Stomach smooth muscle (tissue), 2 donors: ENCODE measurements around the gene LIN52.

Experiments
- H3K27ac ChIP-seq: one replicate; pipeline ENCODE4 v1.7.0; 2013; ENCODE audit warnings: mild to moderate bottlenecking, low read length, inconsistent platforms
- H3K27me3 ChIP-seq, 2 donors: one replicate each; pipeline ENCODE4 v1.7.0; 2013; ENCODE audit warnings: low read length in 2 of 2; ENCODE audit not compliant: insufficient read depth in 2 of 2, control insufficient read depth in 1 of 2
- H3K36me3 ChIP-seq, 2 donors: one replicate each; pipeline ENCODE4 v1.7.0; 2013; ENCODE audit warnings: low read length in 2 of 2; ENCODE audit not compliant: control insufficient read depth in 2 of 2, insufficient read depth in 2 of 2
- H3K4me1 ChIP-seq: one replicate; pipeline ENCODE4 v1.7.0; 2013; ENCODE audit warnings: low read length; ENCODE audit not compliant: control insufficient read depth, insufficient read depth
- H3K4me3 ChIP-seq, 2 donors: one replicate each; pipeline ENCODE4 v1.7.0; 2013; ENCODE audit warnings: low read length in 2 of 2
- H3K9ac ChIP-seq, 2 donors: one replicate each; pipeline ENCODE4 v1.7.0; 2013; ENCODE audit warnings: low read length in 2 of 2, mild to moderate bottlenecking in 1 of 2
- H3K9me3 ChIP-seq, 2 donors: one replicate each; pipeline ENCODE4 v1.7.0; 2013; ENCODE audit warnings: low read length in 2 of 2; ENCODE audit not compliant: control insufficient read depth in 2 of 2
- donor health status: healthy.
- donor health status: Pancreatic carcinoma.

Gene LIN52

DNA sequence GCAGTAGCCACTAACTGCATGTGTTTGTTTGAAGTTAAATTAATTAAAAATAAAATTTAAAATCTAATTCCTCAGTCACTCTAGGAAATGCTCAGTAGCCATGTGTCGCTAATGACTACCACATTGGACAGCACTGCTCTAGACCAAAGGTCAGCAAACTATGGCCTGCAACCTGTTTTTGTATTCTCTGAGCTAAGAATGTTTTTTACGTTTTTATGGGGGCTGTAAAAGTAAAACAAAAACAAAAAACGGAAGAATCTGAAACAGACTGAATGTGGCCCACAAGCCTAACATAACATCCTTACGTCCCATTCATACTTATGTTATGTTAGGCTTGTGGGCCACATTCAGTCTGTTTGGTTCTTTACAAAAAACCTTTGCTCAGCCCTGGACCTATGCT lies 57.8 kb downstream of the LIN52 start:
- H3K36me3 ChIP-seq = no peaks in the 10 kb centered on the region
- no peak overlapping the region for H3K27ac ChIP-seq
- no peak overlapping the region for H3K9ac ChIP-seq
- no peaks in the 10 kb centered on the region for H3K27me3 ChIP-seq
- H3K4me3 ChIP-seq = no peak overlapping the region
- no peaks in the 10 kb centered on the region for H3K4me1 ChIP-seq
- no peaks in the 10 kb centered on the region for H3K9me3 ChIP-seq

DNA sequence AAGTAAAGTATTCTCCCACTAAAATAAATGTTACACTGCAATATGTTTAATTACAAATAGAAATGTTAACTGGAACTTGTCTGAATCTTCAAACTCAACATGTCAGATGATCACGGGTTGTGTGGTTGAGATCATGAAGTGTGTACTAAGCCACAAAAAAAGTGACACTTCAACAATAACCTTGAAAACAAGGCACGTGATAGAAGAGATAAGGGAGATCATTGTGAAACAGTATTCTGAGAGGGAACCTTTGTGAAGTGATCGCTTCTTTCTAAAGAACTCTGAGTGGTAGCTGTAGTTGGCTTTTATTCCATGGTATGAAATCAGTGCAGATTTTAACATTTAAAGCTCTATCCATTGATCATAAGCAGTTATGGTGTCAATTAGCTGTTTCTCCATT lies 60.0 kb downstream of the LIN52 start:
- no peak overlapping the region for H3K4me3 ChIP-seq
- H3K4me1 ChIP-seq = no peaks in the 10 kb centered on the region
- H3K27me3 ChIP-seq = no peaks in the 10 kb centered on the region
- H3K36me3 ChIP-seq = no peaks in the 10 kb centered on the region
- no peak overlapping the region for H3K9ac ChIP-seq
- H3K27ac ChIP-seq = no peak overlapping the region
- H3K9me3 ChIP-seq = no peaks in the 10 kb centered on the region

DNA sequence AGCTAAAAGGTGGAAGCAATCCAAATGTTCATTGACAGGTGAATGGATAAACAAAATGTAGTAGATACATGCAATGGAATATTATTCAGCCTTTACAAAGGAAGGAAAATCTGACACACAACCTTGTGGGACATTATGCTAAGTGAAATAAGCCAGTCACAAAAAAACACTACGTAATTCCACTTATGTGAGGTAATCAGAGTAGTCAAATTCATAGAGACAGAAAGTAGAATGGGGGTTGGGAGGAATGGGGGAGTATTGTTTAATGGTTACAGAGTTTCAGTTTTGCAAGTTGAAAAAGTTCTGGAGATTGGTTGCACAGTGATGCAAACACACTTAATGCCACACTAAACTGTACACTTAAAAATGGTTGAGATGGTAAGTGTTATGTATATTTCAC lies 62.8 kb downstream of the LIN52 start:
- H3K27ac ChIP-seq = no peak overlapping the region
- no peaks in the 10 kb centered on the region for H3K27me3 ChIP-seq
- no peaks in the 10 kb centered on the region for H3K9me3 ChIP-seq
- H3K4me3 ChIP-seq = no peak overlapping the region
- no peak overlapping the region for H3K9ac ChIP-seq
- no peaks in the 10 kb centered on the region for H3K4me1 ChIP-seq
- no peaks in the 10 kb centered on the region for H3K36me3 ChIP-seq

DNA sequence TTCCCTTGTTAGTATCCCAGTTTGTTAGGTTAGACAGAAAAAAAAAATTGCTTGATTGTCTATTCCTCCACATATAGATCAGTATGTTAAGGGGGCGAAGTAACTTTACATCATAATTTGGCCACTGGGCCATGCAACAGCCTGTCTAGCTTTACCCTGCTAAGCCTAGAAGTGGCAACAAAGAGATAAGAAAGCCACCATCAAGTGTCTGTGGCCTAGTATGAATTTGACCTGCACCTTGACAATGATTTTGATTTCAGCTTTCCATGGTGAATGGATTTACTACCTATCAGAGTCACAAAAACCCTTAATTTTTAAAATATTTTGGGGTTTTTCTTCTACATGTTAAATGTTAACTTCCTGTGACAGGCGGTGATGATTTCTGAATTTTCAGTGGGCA lies 63.9 kb downstream of the LIN52 start:
- Histone ChIP-seq H3K27me3 (no peaks in the 10 kb centered on the region), H3K27ac (no peak overlapping the region), H3K9me3 (no peaks in the 10 kb centered on the region), H3K9ac (no peak overlapping the region), H3K4me1 (no peaks in the 10 kb centered on the region), H3K4me3 (no peak overlapping the region), H3K36me3 (no peaks in the 10 kb centered on the region)

DNA sequence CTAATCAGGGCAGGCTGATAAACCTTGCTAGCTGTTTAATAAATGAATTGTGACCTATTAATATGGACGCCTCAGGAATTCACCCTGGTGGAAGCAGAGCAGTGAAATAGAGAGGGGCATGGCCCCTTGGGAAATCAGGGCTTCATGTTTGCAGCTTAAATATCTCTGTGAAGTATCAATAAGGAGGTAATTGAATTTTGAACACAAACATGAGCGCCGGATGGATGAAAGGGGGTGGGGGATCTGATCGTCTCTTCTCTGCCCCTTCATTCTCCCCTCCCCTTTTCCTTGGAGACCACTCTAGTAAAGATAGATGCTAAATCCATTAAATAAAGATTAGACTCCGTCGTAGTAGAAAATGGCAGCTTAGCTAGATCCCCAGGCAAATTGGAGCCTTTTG lies 70.5 kb downstream of the LIN52 start:
- no peaks in the 10 kb centered on the region for H3K4me1 ChIP-seq
- H3K27ac ChIP-seq = no peak overlapping the region
- H3K36me3 ChIP-seq = no peaks in the 10 kb centered on the region
- no peaks in the 10 kb centered on the region for H3K27me3 ChIP-seq
- H3K9me3 ChIP-seq = no peaks in the 10 kb centered on the region
- H3K4me3 ChIP-seq = no peak overlapping the region
- H3K9ac ChIP-seq = no peak overlapping the region

DNA sequence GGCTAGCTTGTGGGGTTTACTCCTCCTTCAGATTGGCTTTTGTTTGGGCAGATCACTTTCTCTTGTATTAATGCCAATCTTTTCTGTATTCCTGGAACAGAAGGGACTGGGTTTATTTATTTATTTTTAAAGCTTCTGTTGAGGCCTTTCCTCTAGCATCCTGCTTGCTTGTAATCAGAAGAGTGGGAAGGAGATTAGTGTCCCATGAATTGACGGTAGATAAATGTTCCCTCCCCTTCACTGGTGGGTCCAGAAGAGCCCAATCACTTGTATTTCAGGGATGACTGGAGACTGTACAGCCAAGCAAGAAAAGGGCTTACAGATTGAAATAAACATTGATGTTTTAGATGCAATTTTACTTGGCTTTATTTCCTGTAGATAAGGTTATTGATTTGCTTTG lies 71.0 kb downstream of the LIN52 start:
- Histone ChIP-seq H3K9me3 (no peaks in the 10 kb centered on the region), H3K27ac (no peak overlapping the region), H3K36me3 (no peaks in the 10 kb centered on the region), H3K4me3 (no peak overlapping the region), H3K9ac (no peak overlapping the region), H3K4me1 (no peaks in the 10 kb centered on the region), H3K27me3 (no peaks in the 10 kb centered on the region)

DNA sequence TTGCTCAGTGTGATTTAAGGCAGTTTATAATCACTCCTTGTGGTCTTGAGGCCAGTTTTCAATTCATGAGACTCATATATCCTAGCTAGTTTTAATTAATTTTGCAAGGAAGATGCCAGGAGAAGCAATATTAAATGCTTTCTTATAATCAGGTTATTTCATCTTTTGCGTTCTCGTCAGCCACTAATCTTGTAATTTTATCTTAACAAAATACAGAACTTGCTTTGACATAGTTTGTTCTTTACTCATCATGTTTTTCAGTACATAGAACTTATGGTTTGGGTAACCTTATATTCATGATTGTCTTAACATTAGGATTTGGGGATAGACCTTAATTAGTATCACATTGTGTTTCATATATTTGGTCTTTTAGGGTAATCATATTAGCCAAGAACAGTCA lies 76.0 kb downstream of the LIN52 start:
- Histone ChIP-seq H3K4me1 (no peaks in the 10 kb centered on the region), H3K9me3 (no peaks in the 10 kb centered on the region), H3K9ac (no peak overlapping the region), H3K27me3 (no peaks in the 10 kb centered on the region), H3K27ac (no peak overlapping the region), H3K4me3 (no peak overlapping the region), H3K36me3 (peaks cover 0 to 2% of the 10 kb centered on the region in 2 donors)

DNA sequence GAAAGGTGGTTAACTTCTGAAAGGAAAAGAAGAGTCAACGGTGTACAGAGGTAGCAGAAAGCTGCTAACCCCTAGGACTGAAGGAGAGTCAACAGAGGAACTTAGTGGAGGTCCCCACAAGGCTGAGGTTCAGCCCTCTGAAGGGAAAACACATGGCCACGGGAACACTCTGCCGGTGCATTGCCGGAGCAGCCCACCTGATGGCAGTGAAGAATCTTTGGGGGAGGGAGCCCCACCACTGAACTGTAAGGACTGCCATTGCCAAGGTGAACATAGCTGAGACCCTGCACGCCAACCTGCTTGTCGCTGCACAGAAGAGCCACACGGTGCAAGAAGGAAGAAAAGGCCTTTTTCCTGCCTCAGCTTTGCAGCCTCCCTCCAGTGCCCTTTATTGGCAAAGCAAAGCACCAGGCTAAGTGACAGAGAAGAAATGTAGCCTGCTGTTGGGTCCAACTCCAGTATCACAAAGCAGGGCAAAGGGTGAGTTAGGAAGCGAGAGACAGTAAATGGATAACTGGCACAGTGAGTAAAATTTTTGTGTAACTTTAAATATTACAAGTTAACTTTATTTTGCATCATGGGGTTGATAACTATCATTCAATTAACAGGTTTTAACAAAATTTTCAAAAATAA lies 76.9 kb downstream of the LIN52 start:
- Histone ChIP-seq H3K4me1 (no peaks in the 10 kb centered on the region), H3K36me3 (peaks cover 0 to 2% of the 10 kb centered on the region in 2 donors), H3K4me3 (no peak overlapping the region), H3K27me3 (no peaks in the 10 kb centered on the region), H3K27ac (no peak overlapping the region), H3K9me3 (no peaks in the 10 kb centered on the region), H3K9ac (no peak overlapping the region)

DNA sequence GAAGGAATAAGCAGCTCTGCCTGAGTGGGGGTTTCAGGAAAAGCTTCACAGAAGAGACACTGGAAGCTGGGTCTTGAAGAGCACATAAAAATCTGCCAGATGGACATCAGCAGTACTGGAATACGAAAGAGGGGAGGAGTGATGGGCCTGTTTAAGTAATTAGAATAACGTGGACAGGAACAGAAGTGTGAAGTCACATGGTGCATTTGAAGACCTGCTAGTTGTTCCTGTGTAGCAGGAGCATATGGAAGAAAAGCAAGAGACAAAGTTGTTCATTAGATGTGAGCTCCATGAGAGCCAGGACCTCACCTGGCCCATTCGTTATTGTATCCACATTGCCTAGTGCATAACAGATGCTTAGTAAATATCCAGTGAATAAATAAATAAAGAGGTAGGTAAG lies 85.2 kb downstream of the LIN52 start:
- Histone ChIP-seq H3K27ac (no peak overlapping the region), H3K9ac (no peak overlapping the region), H3K27me3 (no peaks in the 10 kb centered on the region), H3K36me3 (no peaks in the 10 kb centered on the region), H3K4me3 (no peak overlapping the region), H3K4me1 (no peaks in the 10 kb centered on the region), H3K9me3 (no peaks in the 10 kb centered on the region)

DNA sequence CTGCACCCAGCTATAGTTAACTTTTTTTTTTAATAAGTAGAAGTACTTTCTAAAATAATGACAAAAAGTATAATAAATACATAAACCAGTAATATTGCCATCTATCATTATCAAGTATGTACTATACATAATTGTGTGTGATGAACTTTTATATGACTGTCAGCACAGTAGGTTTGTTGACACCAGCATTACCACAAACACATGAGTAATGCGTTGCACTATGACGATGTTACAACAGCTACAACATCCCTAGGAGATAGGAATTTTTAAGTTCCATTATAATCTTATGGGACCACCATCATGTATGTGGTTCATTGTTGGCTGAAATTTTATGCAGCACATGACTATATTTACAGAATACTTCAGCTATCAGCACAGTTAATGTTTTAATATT lies 91.6 kb downstream of the LIN52 start:
- Histone ChIP-seq H3K27ac (no peak overlapping the region), H3K4me3 (no peak overlapping the region), H3K36me3 (no peaks in the 10 kb centered on the region), H3K9me3 (no peaks in the 10 kb centered on the region), H3K27me3 (no peaks in the 10 kb centered on the region), H3K9ac (no peak overlapping the region), H3K4me1 (no peaks in the 10 kb centered on the region)

DNA sequence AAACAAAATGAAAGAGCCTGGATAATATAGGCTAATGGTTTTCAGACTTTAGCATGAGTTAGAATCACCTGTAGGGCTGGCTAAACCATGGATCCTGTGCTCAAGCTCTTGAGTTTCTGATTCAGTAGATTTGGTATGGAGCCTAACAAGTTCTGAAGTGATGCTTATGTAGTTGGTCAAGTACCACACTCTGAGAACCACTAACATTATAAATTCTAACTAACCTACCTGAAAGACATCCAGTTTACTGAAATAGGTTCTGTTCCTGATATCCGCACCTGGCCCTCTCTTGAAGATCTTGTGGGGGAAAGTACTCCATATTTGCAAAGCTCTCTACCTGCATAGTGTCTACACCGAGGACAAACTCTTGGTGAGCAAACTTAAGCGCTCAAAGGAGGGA lies 95.1 kb downstream of the LIN52 start:
- no peak overlapping the region for H3K27ac ChIP-seq
- H3K9me3 ChIP-seq = no peaks in the 10 kb centered on the region
- H3K36me3 ChIP-seq = no peaks in the 10 kb centered on the region
- no peak overlapping the region for H3K4me3 ChIP-seq
- no peak overlapping the region for H3K9ac ChIP-seq
- no peaks in the 10 kb centered on the region for H3K4me1 ChIP-seq
- H3K27me3 ChIP-seq = no peaks in the 10 kb centered on the region
